GM19238 (cell line): ENCODE results near the gene PYGO2.
"Not testable (repeated sequence)": the region's sequence is repeated elsewhere in the genome, so short reads cannot be mapped to it uniquely, and the experiment has no call there.

Experiments used
- DNase-seq: peaks from one replicate; pipeline ENCODE4 v3.0.0; 2011; ENCODE audit warnings: low spot score; ENCODE audit not compliant: insufficient read length

The PYGO2 gene

DNA sequence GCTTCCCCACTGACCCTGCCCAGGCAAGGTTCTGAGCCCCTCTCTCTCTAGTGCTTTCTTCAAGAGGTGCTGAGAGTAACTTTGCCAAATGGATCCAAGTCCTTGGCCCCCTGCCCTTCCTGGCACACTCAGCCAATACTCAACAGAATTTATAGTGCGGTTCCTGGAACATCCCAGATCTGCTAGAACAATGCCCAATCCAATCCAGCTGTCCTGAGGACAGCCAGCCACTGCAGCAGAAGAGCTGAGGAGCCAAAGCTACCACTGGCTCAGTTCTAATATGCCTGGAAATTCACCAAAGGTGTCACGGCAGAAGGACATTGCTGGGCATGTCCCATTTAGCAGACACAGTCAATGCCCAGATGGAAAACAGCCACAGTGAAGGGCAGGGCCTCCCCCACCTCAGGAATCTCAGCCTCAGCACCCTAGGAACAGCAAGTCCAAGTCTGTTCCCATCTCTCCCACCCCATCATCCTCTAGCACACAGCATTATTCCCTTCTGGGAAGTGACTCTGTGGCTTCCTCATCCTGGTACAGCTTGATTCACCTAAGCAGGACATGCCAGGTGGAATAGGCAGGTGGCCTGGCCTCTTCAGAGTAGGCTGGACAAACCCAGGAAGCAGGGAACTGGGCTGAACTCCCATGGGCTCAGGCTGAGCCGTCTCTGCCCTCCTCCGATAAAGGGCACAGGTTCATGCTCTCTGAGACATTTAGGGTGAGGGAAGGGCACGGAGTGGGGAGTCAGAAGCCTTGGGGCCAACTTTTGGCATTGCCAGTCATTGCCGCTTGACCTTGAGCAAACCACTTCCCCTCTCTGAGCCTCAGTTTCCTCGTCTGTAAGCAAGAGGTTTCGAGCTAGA lies 49.7 kb downstream of the PYGO2 start:
- no peak for DNase-seq

DNA sequence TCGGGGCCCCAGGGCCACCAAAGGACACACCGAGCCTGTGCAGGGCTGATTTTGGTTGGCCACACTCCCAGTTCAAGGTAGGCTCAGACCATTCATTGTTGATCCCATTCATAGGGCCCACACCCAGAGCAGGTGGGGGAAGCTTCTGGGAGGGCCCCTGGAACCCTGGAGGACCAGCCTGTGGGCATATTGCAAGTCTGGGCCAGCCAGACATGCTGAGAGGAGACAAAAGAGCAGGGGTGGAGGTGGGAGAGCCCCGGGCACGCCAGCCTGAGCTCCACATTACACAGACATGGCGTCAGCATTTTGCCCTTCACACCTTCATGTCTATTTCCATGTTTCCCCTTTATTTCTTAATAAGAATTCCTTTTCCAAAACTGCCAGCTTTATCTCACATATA lies 50.7 kb downstream of the PYGO2 start:
- no peak for DNase-seq

DNA sequence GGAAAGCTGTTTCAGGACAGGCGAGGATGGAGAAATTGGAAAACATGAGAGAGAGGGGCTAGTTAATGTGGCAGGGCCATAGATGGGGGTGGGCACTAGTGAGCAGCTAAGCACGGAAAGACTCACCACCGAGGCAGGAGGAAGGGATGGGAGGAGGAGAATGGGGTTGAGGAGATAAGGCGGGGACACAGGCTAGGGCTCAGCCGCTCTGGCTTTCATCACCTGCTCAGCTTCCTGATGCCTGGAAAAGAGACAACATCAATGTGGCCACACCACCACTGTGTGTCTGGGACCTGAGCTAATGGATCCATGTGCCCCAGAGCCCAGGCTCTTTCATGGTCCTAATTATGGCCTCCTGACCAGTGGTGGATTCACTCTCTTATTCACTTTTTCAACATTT lies 52.6 kb downstream of the PYGO2 start:
- DNase-seq, result no peak

DNA sequence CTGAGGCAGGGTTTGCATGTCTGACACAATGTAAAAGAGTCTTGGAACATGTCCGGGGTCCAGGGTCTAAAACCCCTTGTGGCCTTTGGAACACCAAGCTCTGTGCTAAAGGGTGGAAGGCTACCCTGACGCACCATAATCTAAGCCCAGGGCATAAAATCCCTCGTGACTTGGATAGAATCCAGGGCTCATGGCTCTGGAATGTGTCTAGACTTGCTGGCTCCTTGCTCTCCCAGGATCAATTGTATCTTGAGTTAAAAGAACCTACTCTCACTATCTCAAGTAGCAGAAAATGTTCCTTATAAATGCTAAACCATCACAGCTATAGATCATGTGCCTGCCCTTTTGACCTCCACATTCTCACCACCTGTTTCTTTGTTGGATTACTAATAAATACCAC lies 53.5 kb downstream of the PYGO2 start:
- DNase-seq, result not testable (repeated sequence)
